Kidney (tissue), 2 donors: Measurements from ENCODE around the gene PAN3. TPM values are rescaled to one million over a fixed set of nuclear protein-coding genes. Genes with fewer than 3 reads are reported as not detected.

Experiments used
- polyA plus RNA-seq: library from polyadenylated mRNA; stranded (reverse); fragments of 350-450 nt; fragmentation: Illumina TruSeq; extraction: RNeasy Lipid Tissue Mini Kit (QIAGEN cat#74804); gene quantifications from one replicate; pipeline ENCODE4 v1.2.3, GENCODE V29; 2014; ENCODE audit warnings: low read depth, low replicate concordance; ENCODE audit not compliant: insufficient read depth
- total RNA-seq: library from RNA; stranded (reverse); fragmentation: NEBNext Ultra II Directional; extraction: Animal tissue kit (Norgen Biotek cat#: 25700); gene quantifications from one replicate; pipeline ENCODE4 v1.2.1, GENCODE V29; 2021
- donor health status: DM: yes; HTN: yes; CAD: no.

PAN3 gene
- total and polyA plus RNA-seq, 2 donors from 2014 or later = 8.2 to 46.3 TPM

Other genes with a start within 250 kb of the PAN3 start
- gene PDX1, start 218.5 kb upstream of the PAN3 start, total RNA-seq = not detected
- gene PDX1, start 218.5 kb upstream of the PAN3 start, polyA plus RNA-seq = not detected
- not detected for gene CDX2, start 169.2 kb upstream of the PAN3 start, total RNA-seq
- gene CDX2, start 169.2 kb upstream of the PAN3 start, polyA plus RNA-seq = not detected
- gene URAD, start 149.9 kb upstream of the PAN3 start, total RNA-seq = not detected
- gene URAD, start 149.9 kb upstream of the PAN3 start, polyA plus RNA-seq = not detected
- gene FLT3, start 38.0 kb upstream of the PAN3 start, total RNA-seq = 2.9 TPM
- gene FLT3, start 38.0 kb upstream of the PAN3 start, polyA plus RNA-seq = not detected